Right atrium auricular region (tissue), 2 donors: ENCODE measurements around the gene C17orf107. TPM values are rescaled to one million over a fixed set of nuclear protein-coding genes. Genes with fewer than 3 reads are reported as not detected.
"Not testable (repeated sequence)": the region's sequence is repeated elsewhere in the genome, so short reads cannot be mapped to it uniquely, and the experiment has no call there.

Experiments
- DNase-seq: peaks from one replicate; pipeline ENCODE4 v3.0.0-alpha.2; 2019; ENCODE audit warnings: low spot score
- H3K27ac ChIP-seq, 2 donors: fragments of 200-600 bp; sonication (generic); 1 replicate in 1 of 2; 2 replicates in 1 of 2; pipeline ENCODE4 v1.5.1; 2016 to 2019
- H3K27me3 ChIP-seq, 2 donors: fragments of 200-600 bp; sonication (generic); one replicate each; pipeline versions ENCODE4 v1.5.1 to v1.6.0; 2017 to 2019
- H3K36me3 ChIP-seq: fragments of 200-600 bp; sonication (generic); one replicate; pipeline ENCODE4 v1.5.1; 2016
- H3K4me1 ChIP-seq, 2 donors: fragments of 200-600 bp; sonication (generic); one replicate each; pipeline versions ENCODE4 v1.5.1 to v1.6.0; 2017 to 2019
- H3K4me3 ChIP-seq, 2 donors: fragments of 200-600 bp; sonication (generic); 1 replicate in 1 of 2; 2 replicates in 1 of 2; pipeline ENCODE4 v1.5.1; 2017 to 2019; ENCODE audit warnings: mild to moderate bottlenecking in 1 of 2, moderate library complexity in 1 of 2
- H3K9me3 ChIP-seq, 2 donors: fragments of 200-600 bp; sonication (generic); one replicate each; pipeline ENCODE4 v1.5.1; 2019
- total RNA-seq, 2 donors: library from RNA; depleted of rRNA; stranded (reverse); fragments of >200 nt; gene quantifications; one replicate each; pipeline ENCODE4 v1.1.0, GENCODE V29; 2016
- TF ChIP-seq, protein P1 (sequence below), 2 donors: fragments of 200-600 bp; sonication (generic); IDR thresholded peaks; one replicate each; pipeline ENCODE4 v1.5.1; 2019; ENCODE audit warnings: antibody characterized with exemption in 2 of 2

Gene C17orf107
- total RNA-seq, 2 donors from 2014 or later = 1.7 to 4.2 TPM

DNA sequence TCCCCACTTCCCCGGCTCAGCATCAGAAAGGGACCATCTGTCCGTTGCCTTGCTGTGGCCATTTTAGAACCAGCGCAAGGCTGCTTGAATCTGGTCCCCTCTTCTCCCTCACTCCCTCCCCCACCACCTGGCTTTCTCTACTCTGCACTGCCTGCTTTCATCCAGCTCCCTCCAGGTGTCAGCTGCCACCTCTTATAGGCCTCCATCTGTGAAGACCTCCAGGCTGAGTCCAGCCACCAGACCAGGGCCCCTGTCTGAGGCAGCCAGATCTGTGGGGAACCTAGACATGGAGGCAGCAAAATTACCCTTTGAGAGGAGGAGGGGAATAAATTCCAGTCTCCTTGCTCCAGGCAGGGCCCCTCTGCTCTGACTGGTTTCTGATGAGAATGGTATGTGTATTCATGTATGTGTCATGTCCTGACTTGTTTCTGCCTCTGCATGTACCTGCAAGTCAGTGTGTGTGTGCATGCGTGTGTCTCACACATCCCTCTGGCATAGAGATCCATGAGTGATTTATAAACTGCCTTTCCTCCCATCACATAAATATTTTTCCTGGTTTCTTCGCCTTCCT, 45.1 kb upstream of the C17orf107 start:
- H3K36me3 ChIP-seq = no peaks in the 10 kb centered on the region
- H3K27ac ChIP-seq = no peak overlapping the region
- peaks cover 0 to 40% of the 10 kb centered on the region in 2 donors for H3K4me1 ChIP-seq
- TF ChIP-seq, protein P1, sequence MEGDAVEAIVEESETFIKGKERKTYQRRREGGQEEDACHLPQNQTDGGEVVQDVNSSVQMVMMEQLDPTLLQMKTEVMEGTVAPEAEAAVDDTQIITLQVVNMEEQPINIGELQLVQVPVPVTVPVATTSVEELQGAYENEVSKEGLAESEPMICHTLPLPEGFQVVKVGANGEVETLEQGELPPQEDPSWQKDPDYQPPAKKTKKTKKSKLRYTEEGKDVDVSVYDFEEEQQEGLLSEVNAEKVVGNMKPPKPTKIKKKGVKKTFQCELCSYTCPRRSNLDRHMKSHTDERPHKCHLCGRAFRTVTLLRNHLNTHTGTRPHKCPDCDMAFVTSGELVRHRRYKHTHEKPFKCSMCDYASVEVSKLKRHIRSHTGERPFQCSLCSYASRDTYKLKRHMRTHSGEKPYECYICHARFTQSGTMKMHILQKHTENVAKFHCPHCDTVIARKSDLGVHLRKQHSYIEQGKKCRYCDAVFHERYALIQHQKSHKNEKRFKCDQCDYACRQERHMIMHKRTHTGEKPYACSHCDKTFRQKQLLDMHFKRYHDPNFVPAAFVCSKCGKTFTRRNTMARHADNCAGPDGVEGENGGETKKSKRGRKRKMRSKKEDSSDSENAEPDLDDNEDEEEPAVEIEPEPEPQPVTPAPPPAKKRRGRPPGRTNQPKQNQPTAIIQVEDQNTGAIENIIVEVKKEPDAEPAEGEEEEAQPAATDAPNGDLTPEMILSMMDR (IDR thresholded peaks at IDR 0.05) = no peak
- no peaks in the 10 kb centered on the region for H3K9me3 ChIP-seq
- no peaks in the 10 kb centered on the region for H3K27me3 ChIP-seq
- no peak overlapping the region for H3K4me3 ChIP-seq
- no peak for DNase-seq

DNA sequence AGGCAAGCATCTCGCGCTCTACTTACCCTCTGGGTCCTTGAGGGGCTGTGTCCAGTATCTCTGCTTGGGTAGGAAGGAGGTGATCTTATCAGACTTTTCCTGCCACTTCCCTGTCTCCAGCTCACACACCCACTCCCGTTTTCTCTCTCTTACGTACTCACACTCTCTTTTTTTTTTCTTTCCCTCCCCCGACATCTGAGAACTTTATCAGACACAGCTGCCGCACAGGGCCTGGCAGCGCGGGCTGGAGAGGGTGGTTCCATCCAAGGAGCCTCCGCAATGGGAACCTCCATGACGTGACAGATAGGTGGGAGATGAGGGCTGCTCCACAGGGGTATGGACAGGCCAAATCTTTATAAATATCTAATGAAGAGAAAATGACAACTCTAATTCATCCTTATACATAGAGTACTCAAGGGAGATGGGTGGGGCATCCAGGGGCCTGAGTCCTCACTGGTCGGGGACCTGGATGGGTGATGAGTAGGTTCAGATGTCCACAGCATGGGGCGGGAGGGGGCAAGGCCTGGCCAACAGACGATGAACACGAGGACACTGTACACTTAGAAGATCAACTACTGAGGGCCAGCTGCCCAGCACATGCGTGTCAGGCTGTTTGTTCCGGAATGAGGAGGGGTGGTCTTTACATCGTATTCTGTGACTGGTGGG, 42.9 kb upstream of the C17orf107 start:
- Histone ChIP-seq H3K9me3 (no peaks in the 10 kb centered on the region), H3K27me3 (no peaks in the 10 kb centered on the region), H3K27ac (no peak overlapping the region), H3K36me3 (no peaks in the 10 kb centered on the region), H3K4me3 (no peak overlapping the region), H3K4me1 (peaks cover 0 to 49% of the 10 kb centered on the region in 2 donors)
- DNase-seq = no peak
- TF ChIP-seq, protein P1 (IDR thresholded peaks at IDR 0.05) = no peak

DNA sequence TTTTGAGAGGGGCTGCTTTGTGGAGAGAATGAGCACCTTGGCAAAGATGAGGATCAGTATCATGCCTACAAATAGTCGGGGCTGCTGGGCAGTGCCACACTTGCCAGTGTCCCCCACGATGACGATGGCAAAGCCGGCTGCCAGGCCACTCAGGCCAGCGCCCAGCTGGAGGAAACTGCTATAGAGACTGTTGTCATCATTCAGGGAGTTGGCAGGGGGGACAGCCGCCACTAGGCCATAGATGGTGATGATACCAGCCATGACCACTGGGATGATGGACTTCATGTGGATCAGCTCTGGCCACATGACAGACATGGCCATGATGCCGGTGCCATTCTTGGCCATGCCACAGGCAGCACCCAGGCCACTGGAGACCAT, 42.4 kb upstream of the C17orf107 start:
- H3K27ac ChIP-seq = no peak overlapping the region
- H3K4me1 ChIP-seq = peaks cover 0 to 49% of the 10 kb centered on the region in 2 donors
- DNase-seq = no peak
- TF ChIP-seq, protein P1 (IDR thresholded peaks at IDR 0.05) = no peak
- no peaks in the 10 kb centered on the region for H3K36me3 ChIP-seq
- no peaks in the 10 kb centered on the region for H3K9me3 ChIP-seq
- H3K4me3 ChIP-seq = no peak overlapping the region
- H3K27me3 ChIP-seq = no peaks in the 10 kb centered on the region

DNA sequence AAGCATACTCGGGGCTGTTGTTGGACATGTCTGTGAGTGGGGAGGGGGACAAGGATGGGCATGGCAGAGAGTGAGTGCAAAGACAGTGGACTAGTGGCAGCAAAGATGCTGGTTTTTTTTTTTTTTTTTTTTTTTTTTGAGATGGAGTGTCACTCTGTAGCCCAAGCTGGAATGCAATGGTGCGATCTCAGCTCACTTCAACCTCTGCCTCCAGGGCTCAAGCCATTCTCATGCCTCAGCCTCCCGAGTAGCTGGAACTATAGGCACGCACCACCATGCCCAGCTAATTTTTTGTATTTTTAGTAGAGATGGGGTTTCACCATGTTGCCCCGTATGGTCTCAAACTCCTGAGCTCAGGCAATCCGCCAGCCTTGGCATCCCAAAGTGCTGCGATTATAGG, 42.0 kb upstream of the C17orf107 start:
- H3K9me3 ChIP-seq, H3K27me3 ChIP-seq, H3K36me3 ChIP-seq, DNase-seq, H3K4me3 ChIP-seq: not testable (repeated sequence)
- Histone ChIP-seq H3K4me1 (peaks cover 0 to 47% of the 10 kb centered on the region in 2 donors), H3K27ac (peak overlapping the region in 1 of 2 donors; percentile 64)

DNA sequence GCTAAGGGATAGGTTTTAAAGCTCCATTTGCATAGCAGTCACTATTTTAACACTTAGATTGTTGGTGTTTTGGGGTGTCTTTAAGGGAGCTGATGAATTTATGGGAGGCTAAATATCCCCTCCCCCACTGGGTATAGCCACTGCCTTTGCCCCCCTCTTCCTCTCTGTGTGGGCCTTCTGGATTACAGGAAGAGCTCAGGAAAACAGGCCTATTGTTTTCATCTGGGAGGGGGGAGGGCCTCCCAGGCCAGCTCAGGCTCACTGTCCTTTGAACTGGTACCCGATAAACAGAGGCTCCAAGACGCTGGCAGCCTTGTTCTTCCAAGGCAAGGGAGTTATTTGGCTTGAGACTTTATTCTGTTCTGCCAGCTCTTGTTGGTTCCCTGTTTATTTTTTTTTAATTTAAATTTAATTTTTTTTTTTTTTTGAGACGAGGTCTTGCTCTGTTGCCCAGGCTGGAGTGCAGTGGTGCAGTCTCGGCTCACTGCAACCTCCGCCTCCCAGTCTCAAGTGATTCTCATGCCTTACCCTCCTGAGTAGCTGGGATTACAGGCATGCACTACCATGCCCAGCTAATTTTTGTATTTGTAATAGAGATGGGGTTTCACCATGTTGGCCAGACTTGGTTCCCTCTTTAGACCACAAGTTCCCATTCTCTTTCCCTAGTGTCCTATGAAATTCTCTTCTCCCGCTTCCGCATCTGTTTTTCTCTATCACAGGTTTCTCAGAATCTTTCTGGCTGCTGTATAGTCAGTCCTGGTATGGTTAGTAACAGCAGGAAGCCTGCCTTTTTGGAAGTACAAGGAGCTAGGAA, 41.1 kb upstream of the C17orf107 start:
- DNase-seq = no peak
- peak overlapping the region; percentile 47 to 64 for H3K27ac ChIP-seq

More for the DNA sequence above, 41.1 kb upstream of the C17orf107 start:
- H3K9me3 ChIP-seq = no peaks in the 10 kb centered on the region
- H3K4me3 ChIP-seq = no peak overlapping the region
- no peaks in the 10 kb centered on the region for H3K27me3 ChIP-seq
- H3K4me1 ChIP-seq = peaks cover 0 to 46% of the 10 kb centered on the region in 2 donors
- H3K36me3 ChIP-seq = no peaks in the 10 kb centered on the region
- TF ChIP-seq, protein P1 (IDR thresholded peaks at IDR 0.05) = no peak
